Measurements from ENCODE around the gene BHLHA15.

The BHLHA15 gene

DNA sequence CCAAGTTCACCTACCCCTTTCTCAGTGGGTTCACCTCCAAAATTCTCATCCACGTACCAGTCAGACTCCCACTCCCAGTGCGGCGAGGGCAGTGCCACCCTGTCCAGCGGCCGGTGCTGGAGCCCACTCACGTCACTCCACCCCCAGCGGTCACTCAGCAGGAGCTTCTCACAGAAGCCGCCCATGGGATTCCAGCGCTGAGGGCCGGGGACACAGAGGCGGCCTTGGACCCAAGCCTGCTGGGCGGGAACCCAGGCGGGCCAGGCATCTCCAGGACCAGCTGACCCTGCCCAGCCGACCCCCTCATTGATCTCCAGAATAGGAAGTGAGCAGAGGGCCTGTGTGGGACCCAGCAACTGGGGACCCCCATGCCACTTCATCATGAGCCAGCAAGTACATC, 33.6 kb downstream of the BHLHA15 start:
- no peak for DNase-seq (ENCODE audit: low spot score)

DNA sequence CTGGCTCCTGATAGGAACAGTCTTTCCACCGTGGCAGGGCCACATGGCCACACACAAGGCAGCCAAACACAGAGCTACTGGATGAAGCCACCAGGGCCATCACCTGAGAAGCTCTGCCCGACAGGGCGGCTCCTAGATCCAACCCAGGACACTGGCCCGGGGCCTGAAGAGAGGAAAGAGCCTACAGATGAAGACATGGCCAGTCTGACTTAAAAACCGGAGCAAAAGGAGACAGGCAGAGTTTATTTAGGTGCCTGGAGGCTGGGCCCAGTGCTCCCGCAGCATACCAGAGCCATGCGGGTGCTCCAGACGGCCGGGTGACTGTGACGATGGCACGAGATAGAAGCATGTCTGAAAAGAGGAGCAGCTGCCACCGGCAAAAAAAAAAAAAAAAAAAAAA, 36.9 kb downstream of the BHLHA15 start:
- no peak for DNase-seq (ENCODE audit: low spot score)

DNA sequence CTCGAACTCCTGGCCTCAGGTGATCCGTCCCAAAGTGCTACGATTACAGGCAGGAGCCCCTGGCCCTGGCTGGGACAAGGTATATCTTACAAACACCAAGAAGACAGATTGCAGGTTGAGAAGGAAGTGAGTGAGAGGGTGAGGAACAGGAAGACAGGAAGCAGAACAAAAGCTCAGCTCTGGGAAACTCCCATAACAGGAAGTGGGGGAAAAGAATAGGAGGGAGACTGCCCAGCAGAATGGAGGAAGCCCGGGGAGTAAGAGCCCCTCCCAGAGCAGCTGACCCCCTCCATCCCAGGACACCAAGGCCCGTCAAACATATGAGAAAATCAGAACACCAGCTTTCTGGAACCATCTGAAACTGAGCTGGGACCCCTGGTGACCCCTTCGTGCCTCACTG, 37.9 kb downstream of the BHLHA15 start:
- no peak for DNase-seq (ENCODE audit: low spot score)

DNA sequence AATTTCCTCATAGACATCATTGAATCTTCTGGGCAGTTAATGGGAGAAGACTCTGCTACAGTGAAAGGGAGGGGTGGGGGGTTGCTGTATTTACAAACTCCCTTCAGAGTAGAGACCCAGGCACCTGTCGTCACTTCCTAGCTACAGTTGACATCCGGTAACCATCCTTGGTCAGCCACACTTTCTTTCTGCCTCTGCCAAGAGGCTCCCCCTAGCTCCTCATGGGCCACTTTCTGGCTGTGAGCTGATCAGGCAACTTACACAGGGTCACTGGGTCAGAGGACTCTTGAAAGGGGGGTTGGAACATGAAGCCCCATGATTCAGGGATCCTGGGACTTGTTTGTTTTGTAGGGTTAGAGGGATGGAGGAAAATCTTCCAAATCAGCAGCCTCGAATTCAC, 39.5 kb downstream of the BHLHA15 start:
- no peak for DNase-seq (ENCODE audit: low spot score)

DNA sequence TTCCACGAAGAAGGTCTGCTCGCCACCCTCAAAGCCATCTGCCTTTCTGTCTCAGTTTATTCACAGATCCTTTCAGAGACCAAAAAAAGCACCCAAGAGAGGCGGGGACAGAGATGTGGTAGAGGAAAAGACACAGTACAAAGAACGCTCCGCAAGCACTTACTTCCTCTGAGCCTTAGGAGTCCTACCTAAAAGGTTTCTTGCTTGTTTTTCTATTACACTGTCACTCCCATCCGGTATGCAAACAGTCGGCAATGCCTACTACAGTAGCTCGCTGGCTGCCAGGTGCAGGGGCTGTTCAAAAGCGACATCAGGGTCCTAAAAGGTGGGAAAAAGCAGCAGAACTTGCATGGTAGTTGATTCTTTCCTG, 40.0 kb downstream of the BHLHA15 start:
- no peak for DNase-seq (ENCODE audit: low spot score)

DNA sequence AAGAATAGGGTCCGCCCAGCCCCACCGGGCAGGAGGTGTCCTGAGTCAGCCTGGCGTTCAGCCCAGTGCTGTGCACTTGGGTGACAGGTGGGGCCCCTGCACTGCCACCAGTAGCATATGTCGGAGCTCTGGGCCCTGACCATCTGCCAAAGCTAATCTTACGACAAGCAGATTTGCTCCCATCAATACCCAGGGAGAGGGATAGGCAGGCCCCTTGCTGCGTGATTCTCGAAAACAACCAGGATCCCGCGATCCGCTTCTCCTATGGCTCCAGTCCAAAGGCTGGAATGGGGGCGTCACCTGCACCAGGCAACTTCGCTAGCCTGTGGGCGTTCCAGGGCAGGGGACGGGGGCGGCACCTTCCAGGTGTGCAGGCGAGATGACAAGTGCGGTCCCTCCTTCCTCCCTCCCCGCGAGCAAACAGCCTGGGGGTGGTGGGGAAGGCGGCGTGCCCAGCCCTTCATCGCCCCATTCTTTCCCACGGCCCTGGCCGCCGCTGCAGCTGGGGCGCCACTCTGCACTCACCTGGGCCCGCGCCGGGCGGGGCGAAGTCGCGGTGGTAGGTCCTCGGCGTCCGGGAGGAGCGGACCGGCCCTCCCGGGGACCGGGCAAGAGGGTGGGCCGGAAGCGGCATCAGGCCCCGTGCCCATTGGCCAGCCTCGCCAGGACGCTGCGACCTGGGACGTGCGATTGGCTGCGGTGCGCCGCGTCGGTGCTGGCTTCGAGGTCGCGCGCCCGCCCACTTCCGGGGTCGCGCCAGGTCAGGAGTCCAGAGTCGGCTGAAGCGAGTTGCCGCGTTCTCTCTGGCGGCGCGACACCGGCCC, 40.6 kb downstream of the BHLHA15 start, which contains the start of gene TECPR1:
Gene TECPR1, minus strand, starts transcription at position 632 of the 824 bp plus-strand sequence. CDS start 6,086 bp downstream, outside the sequence.
- peak; percentile 100 for DNase-seq (ENCODE audit: low spot score)

DNA sequence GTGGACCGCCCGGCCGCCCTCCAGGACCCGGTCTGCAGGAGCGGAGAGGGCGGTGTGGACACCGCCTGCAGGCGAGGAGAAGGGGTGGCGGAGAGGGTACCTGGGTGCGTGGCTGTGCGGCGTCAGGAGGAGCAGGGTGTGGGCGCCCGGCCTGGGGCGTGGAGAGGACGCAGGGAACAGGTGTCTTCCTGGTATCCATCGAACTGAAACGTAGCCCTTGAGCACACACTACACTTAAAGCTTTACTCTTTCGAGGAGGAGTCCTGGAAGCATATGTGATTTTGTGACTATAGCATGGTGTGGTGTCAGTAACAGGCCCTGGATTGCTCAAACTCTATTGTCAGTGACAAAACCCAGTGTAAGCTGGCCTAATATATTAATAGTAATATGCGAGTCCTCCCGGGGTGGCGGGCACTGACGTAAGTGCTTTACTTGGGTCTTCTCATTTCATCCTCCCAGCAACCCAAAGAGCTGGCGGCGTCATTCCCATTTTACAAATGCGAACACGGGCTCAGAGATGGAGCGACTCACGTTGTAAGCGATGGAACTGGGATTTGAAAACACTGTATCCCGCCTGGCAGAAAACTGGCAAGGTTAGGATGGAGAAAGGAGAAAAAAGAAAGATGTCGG, 41.3 kb downstream of the BHLHA15 start:
- no peak for DNase-seq (ENCODE audit: low spot score)

DNA sequence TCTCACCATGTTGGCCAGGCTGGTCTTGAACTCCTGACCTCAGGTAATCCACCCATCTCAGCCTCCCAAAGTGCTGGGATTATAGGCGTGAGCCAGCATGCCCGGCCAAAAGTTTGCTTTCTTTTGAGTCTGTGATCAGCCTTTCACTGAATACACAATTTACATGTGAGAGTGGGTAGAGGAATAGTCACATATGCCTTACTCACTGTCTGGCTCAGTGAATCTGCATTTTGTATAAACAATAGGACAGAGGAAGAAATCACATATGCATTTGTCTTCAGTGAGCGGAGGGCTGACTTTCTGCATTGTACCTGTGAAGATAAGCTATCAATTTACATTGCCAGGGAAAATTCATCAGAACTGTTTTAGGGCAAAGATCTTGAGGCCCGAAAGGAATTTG, 43.3 kb downstream of the BHLHA15 start:
- no peak for DNase-seq (ENCODE audit: low spot score)

DNA sequence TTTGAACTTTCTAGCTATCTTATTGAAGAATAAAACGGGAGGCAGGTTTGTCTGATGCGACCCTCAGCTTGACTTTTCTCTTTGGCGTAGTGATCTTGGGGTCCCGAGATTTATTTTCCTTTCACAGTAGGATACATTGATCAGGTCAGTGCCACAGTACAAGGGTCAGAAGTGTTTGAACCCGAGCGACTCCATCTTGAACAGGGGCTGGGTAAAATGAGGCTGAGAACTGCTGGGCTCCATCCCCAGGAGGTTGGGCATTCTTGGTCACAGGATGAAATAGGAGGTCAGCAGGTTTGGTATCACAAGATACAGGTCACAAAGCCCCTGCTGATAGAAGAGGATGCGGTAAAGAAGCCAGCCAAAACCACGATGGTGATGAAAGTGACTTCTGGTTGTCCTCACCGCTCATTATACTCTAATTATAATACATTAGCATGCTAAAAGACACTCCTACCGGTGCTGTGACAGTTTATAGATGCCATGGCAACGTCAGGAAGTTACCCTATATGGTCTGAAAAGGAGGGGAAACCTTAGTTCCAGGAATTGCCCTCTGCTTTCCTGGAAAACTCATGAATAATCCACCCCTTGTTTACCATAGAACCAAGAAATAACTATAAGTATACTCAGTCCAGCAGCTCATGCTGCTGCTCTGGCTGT, 43.8 kb downstream of the BHLHA15 start:
- no peak for DNase-seq (ENCODE audit: low spot score)

DNA sequence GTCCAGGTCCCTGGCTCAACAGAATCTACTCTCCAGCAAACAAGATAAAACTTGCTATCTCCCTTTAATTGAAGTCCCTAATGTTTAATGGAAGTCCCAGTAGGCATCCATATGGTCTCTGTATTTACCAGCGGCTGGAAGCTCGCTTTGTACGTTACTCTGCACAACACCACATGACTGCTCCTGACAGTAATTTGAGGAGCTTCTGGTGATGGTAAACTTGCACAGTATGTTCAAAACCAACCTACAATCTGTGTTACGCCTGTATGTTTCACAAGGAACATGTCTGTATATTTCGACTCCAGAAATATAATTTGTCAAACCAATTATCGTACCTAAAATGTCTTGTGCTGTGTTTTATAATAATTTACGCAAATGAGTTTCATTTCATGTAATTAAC, 45.2 kb downstream of the BHLHA15 start:
- no peak for DNase-seq (ENCODE audit: low spot score)

DNA sequence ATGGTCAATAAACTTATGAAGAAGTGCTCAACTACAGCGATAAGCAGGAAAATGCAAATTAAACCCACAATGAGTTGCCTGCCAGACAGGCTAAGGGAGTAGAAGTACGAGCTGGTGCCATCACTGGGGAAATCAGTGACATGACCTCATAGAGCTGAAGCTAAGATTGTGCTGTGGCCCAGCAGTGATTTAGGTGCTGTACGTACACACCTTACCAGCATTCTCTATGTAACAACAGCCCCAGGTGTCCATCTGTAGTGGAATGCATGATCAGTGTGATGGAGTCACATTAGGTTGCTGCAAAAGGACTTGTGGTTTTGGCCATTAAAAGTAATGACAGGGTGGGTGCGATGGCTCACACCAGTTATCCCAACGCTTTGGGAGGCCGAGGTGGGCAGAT, 46.5 kb downstream of the BHLHA15 start:
- DNase-seq (ENCODE audit: low spot score) = no peak
